AG09319 (cell line): Measurements from ENCODE around the gene TOP3B.

Source experiments
- DNase-seq: peaks from one replicate; pipeline ENCODE4 v3.0.0-alpha.2; 2010; ENCODE audit warnings: low read depth; ENCODE audit errors: extremely low read depth
- TF ChIP-seq, protein P1 (sequence below): IDR thresholded peaks from 2 replicates; pipeline ENCODE4 v1.5.1; 2011; ENCODE audit warnings: low read depth, mild to moderate bottlenecking, inconsistent platforms, low read length, moderate library complexity

The TOP3B gene

DNA sequence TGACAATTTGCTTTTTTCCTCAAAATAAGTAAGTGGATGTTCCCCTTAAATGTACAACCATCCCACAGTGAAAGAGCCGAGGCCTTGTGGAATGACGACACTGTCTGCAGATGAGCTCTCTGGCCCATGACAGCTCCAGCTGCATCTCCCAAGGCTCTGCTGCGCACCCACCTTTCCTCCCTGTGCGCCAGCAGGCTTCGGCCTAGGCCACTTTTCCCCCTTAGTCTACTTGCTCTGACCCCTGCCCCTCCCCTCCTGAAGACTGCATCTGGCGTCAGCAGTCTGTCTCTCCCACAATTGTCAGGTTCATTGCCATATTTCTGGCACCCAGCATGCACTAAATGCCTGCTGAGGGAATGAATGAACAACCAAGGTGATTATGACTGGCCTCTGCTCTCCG is 2.0 kb downstream of the TOP3B start:
- TF ChIP-seq, protein P1, sequence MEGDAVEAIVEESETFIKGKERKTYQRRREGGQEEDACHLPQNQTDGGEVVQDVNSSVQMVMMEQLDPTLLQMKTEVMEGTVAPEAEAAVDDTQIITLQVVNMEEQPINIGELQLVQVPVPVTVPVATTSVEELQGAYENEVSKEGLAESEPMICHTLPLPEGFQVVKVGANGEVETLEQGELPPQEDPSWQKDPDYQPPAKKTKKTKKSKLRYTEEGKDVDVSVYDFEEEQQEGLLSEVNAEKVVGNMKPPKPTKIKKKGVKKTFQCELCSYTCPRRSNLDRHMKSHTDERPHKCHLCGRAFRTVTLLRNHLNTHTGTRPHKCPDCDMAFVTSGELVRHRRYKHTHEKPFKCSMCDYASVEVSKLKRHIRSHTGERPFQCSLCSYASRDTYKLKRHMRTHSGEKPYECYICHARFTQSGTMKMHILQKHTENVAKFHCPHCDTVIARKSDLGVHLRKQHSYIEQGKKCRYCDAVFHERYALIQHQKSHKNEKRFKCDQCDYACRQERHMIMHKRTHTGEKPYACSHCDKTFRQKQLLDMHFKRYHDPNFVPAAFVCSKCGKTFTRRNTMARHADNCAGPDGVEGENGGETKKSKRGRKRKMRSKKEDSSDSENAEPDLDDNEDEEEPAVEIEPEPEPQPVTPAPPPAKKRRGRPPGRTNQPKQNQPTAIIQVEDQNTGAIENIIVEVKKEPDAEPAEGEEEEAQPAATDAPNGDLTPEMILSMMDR, result no peak
- no peak for DNase-seq

DNA sequence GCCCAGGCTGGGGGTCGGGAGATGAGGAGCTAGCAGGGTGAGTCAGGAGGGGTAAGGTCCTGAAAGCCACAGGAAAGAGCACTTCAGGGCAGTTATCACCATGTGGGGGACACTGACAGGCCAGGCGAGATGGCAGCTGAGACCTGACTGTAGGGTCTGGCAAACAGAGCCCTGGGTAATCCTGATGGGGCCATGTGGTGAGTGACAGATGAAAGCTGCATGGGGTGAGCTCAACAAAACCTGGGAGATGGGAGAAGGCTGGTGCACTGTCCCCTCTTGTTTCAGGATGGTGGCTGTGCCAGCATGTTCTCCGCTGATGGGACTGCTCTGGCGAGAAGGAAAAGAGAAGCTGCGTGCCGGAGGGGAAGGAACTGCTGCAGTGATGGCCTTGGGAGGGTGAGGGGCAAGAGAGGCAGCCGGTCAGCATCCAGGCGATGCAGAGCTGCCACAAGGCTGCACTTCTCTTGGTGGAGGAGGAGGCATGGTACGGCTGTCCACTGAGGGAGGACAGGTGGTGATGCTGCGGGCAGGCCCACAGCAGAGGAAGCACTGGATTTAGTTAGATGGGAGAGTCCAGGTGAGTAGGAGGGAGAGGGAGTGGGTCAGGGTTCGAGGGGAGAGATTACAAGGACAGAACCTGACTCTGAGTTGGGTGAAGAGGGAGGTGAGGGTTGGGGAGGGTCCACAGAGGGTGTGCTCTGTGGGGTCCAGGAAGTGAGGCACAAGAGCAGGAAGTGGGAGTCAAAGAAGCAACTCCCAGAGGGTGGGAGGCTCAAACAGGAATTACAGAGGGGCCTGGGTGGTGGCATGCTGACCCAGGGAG is 3.8 kb downstream of the TOP3B start:
- DNase-seq, result no peak
- TF ChIP-seq, protein P1, result no peak

DNA sequence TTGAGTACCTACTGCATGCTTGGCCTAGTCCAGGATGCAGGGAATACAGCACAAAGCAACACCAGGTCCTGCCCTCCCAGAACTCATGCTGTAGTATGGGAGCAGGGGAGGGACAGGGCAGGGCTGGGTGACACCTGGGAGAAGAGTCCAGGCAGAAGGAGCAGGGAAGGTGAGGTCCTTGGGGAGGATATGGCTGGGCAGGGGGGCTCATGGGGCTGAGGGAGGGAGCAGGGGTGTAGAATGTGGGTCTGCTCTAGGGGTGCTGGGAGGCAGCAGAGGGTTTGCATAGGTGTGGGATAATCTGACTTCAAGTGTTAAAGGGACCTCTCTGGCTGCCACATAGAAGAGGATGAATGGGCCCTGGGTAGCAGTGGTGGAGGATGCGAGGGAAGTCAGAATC is 4.8 kb downstream of the TOP3B start:
- TF ChIP-seq, protein P1, result no peak
- DNase-seq, result no peak

DNA sequence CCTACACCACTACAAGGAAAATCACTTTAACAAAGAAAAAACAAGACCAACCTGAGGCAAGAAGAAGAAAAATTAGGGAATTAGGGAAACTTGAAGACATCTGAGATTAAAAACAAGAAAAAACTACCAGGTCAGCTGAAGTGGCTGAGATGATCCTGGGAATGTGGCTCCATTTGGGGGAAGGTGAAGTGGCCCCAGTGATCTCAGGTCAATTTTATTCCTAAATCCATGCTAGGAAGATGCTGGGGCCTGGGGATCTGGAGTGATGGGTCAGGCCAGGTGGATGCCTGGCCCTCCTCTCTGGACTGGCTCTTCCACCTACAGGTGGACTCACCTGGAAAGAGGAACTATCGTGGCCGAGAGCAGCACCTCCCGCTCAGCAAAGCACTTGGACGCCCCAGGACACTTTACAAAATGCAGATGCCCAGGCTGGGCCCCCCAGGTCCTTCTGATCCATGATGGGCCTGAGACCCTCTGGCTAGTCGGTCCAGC is 6.7 kb downstream of the TOP3B start:
- TF ChIP-seq, protein P1, result no peak
- no peak for DNase-seq

DNA sequence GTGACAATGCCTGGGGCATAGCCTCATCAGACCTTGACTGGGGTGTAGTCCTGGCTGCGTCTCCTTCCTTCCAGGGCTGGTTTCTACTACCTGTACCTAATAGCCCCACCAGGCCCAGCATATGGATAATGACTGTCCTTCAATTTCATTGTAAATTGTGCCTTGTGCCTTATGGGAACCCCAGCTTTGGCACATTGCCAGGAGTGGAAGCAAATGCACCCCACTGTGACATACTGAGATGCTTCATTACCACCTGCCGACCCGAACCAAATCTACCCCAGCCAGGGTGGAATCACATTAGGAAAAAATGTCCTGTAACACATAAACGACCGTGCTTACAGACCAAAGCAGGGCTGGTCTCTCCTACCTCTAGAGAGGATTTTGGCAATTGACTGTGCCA is 7.3 kb downstream of the TOP3B start:
- TF ChIP-seq, protein P1, result no peak

DNA sequence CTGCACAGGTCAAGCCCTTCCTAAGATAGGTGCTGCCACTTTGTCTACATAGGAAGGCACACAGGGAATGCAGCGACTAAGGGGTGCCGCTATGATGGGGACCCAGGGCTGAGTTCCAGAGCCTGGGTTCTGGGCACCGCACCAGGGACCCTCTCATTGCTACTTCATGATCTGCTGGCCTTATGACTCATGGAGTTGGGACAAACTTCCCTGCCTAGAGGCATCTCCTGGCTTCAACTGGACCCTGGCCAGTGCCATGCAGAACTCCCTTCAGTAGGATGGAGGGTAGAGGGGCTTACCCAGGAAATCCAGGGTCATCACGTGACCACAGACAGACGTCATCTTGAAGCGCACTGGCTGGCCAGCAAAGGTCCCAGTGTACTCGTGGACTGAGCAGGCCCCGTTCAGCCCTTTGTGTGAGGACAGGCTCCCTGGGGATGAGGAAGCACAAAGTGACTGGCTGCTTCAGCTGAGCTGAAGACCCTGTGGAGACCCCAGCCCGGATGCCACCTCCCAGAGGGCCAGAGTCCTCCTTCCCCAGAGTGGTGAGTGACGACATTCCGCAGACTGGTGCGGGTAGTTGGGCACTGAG is 8.4 kb downstream of the TOP3B start:
- TF ChIP-seq, protein P1, result no peak
- no peak for DNase-seq

More for the DNA sequence above, 7.3 kb downstream of the TOP3B start:
- no peak for DNase-seq

DNA sequence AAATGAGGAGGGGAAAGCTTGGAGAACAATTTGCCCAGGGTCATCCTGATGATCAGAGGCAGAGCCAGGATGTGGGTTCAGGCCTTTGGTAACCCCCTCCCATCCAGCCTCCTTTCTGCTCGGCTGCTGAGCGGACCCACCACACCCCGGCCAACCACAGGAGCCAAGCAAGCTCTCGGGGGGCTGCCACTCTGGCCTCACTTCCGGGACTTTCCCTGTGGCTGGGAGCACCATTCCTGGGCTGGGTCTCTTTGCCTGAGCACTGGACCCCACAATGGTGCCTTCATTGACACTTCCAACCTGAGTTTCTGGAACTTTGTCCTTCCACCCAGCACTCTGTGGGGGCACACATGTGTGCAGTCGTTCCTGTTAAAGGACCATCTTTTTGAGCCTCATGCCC is 9.8 kb downstream of the TOP3B start:
- TF ChIP-seq, protein P1, result no peak
- DNase-seq, result no peak
